Activated naive CD8-positive, alpha-beta T cell treated with anti-CD3 and anti-CD28 coated beads, Interleukin-2, amount 50 U/mL, for 16 hours (primary cell): ENCODE measurements around the gene CPED1.
"Not testable (repeated sequence)": the region's sequence is repeated elsewhere in the genome, so short reads cannot be mapped to it uniquely, and the experiment has no call there.

ENCODE experiments used
- DNase-seq: peaks from one replicate; pipeline ENCODE4 v3.0.0-alpha.2; 2020; ENCODE audit warnings: low read depth, low spot score

The CPED1 gene

DNA sequence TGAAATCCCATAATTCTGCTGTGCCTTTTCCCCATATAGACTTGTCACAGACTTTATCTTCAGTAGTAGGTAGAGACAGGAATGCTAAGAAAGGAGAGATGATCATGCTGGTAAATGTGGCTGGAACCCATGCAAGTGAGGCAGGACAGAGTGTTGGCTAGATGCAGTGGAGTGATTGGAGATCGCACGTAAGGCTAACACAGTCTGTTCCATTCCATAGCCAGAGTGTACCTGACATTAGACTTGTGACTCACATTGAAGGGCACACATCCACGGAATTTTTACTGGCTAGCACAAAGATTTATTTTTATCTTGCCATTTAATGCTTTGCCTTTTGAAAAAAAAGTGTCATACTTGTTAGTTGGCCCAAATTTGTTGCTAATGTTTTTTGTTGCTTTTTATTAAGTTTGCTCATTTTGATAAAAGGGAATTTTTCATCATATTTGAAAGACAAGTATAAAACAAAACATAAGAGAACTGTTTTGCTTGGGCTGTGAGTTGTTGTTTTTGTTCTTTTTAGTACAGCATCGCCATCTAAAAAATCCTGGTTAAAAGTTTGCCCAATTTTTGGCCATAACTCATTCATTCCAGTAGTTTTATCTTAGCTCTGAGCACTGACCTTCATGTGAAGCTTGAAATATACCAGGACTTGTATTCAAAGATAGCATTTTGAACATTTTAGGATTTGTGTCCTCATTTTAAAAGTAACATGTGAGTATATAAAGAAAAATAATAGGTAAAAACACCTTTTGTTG, 81.0 kb downstream of the CPED1 start:
- DNase-seq: no peak

DNA sequence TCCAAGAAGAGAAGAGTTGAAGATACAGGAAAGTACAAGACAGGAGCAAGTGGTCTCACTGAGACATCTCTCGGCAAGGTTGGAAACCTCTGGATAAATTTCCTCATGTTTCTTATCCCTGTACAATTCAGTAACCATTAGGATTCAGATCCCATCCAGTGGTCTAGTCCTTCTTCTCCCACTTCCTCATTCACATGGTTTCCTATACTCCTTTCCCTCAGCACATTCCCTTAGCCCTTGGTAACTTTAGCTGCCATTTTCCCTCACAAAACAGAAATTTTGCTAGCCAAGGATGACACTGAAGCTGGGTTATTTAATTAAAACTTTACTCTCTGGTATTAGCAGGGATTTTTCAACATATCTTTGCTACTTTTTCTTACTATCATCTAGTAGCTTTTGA, 82.6 kb downstream of the CPED1 start:
- DNase-seq: no peak

DNA sequence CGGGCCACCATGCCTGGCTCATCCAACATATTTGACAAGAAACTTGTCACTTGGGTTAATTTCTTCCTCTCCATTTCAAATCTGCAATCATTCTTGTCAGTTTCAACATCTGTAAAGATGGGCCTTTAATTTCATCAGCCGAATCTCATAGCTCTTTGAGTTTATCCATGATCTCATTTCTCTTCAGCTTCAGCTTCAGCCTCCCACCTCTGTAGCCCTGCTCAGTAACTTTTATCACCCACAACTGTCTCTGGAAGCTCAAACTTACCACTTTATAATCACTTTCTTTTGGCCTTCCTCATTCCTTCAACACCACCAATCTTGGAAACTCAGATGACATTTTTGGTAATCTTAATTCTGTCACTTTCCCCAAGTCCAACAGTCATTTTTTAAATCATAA, 83.2 kb downstream of the CPED1 start:
- DNase-seq: no peak

DNA sequence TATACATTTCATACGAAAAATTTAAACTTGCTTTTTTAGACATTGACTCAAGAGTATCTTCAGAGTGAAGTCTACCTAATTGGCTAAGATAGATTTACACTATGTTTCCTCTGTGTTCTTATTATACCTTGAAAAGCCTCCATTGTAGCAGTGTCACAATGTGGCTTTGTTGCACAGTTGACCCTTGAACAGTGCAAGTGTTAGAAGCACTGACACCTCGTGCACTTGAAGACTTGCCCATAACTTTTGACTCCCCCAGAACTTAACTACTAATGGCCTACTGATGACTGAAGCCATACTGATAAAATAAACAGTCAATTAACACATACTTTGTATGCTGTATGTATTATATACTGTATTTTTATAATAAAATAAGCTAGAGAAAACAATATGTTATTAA, 84.3 kb downstream of the CPED1 start:
- no peak for DNase-seq

DNA sequence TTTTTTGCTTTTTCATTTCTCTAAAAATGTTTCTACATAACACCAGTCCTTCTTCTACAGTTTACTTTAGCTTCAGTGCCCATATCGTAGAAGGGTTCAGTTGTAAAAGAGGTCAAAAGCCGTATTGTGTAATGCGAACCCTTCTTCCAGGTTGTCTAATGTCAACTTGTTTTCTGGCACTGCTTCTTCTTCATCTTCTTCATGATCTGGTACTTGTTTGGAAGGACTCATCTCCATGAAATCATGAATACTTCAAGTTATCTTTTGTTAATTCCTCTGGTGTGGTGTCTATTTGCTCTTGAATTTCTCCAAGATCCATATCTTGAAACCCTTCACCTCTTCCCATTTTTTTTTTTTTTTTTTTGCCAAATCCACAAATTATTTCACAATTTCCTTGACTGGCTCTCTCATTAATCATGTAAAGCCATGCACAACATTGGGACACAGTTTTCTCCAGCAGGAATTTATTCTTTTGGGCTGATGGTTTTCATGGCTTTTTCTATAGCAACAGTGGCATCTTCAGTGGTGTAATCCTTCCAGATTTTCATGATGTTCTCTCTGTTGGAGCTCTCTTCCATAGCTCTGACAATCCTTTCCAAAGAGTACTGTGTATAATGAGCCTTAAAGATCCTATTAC, 85.1 kb downstream of the CPED1 start:
- no peak for DNase-seq

DNA sequence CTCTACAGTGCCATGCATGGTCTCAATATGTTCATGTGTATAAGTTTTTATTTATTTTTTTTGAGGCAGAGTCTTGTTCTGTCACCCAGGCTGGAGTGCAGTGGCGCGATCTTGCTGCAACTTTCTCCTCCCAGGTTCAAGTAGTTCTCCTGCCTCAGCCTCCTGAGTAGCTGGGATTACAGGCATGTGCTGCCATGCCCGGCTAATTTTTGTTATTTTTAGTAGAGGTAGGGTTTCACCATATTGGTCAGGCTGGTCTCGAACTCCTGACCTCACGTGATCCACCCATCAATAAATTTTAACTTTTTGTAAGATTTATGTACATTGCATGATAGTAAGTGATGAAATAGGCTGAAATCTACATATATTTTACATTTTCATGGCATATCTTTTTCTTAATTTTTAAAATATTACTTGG, 86.9 kb downstream of the CPED1 start:
- DNase-seq: not testable (repeated sequence)

DNA sequence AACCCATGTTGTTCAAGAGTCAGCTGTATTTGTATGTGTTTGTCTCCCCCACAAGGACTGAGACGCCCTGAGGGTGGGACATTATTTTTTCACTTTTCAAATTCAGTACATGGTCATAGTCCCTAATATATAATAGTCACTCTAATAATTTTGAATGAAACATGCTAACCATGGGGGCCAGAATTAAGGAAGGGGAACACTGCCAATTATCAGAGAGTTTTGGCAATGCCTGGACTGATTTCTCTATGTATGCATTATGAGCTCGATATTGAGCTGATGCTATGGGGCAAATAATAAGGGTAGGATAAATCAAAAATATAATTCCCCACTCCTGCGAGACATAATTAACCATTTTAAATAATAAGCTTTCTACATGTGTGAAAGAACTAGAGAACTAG, 87.4 kb downstream of the CPED1 start:
- no peak for DNase-seq

DNA sequence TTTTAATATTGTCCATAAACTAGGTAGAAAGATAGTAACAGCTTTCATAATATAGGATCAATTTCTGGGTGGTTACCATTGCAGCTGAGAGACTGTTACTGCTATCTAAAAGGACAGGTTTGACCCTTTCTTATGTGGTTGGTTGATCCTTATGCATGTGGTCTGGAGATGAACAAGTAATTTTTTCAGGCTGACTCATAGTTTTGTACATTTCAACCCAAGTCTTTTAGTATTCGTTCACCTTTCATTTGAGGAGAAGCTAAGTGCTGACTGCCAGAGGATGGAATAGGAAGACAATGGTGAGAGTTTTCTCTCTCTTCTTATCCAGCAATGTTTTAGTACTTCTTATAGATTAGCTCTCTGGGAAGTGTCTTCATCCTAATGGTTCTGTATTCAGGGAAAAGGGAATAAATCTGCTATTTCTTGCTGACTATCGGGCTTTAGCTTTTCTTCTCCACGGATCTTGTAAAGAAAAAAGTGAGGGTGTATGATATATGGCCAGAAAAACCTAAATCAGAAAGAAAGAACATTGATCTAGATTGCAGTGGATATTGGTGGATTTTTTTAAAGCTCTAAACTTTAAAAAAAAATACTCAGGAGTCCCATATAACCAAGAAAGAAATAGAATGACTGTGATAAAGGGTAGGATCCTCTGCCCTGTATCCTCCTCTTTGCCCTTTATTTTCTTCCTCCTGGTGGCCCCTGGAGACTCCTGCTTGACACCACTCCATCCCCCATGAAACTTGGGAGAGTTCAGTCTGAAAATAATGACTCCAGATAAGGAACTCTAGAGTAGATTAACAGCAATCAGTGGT, 88.0 kb downstream of the CPED1 start:
- DNase-seq: no peak

DNA sequence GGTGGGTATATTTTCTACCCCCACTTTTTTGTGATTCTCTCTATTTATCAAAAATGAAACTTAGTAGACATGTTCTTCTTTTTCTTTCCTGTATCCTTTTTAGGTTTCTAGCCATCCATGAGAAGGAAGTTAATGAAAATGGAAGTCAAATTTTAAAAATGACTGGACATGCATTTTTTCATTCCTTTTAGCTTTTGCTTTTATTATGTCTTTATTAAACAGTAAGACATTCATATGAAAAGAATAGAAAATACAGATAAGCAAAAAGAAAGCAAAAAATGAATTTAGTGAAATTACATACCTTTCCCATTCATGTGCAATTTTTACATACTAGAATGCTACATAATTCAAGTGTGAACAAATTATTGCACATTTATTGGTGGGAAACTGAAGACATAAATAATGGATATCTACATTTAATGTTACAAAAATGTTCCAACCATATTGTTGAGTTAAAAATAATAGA, 88.7 kb downstream of the CPED1 start:
- DNase-seq: no peak

DNA sequence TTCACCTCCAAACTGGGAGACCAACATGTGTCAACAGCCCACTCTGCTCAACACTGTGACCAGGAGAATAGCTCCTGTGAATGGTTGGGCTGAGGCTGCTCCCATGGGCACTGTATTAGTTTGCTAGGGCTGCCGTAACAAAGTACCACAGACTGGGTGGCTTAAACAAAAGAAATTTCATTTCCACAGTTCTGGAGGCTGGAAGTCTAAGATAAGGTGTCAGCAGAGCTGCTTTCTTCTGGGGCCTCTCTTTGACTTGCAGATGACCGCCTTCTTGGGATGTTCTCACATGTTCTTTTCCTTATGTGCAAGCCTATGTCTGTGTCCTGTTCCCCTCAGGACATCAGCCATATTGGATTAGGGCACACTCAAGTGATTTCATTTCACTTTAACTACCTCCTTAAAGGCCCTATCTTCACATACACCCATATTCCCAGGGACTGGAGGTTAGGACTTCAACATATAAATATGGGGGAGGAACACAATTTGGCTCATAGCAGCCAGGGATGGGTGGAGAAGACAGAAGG, 90.3 kb downstream of the CPED1 start:
- DNase-seq: no peak

DNA sequence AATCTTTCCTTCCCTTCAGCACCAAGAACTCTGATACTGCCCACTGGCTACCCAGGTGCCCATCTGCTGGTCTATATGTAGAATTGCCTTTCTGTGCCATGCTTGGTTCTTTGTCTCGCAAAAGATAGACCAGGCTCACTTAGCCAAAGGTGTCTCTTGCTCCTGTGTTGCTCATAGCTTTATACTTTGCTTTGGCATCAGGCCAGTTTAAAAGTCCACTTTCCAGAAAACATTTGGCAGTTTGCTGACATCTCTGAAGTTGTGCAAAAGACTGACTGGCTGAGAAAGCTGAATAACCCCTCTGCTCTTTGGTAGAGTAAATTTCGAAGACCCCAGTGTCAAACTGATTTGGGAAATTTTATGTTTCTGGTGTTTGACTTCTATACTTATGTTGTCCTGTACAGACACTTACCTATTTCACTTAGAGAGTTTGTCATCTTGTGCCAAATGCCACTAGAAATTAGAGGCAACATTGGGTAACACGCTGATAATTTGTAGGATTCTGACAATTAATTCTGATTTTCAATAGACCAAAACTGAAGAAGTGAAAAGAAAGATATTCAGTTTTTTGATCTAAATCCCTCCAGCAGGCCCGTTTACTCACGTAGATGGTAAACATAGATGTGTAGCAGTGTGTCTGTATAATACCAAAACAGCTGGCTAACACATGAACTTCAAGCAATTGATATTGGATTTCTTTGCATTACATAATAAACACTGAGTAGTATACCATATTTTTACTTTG, 91.1 kb downstream of the CPED1 start:
- DNase-seq: no peak

DNA sequence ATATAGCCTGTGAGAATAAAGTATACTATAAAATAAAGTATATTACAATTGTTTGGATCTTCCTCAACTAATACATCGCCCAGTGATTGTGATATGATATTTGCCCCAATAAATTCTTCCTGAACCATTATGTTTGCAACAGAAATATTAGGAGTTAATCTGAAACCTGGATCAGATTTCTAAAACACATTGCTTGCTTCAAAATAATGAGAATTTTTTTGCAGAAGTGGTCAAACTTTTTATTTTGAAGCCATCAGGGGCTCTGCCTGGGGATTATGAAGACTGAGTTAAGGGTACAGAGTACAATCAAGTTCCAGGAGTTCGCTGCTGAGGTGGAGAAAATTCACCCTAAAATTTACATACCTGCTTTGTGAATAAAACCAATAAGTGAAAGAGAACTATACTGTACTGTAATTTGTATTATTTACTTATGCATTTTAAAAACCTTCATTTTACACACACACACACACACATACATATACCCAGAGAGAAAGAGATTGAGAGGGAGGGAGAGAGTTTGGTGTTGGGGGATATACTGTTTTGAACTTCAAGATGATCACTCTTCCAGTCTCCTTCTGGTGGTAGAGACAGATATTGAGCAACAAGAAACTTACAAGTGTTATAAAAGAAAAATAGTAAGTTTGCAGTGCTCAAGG, 91.9 kb downstream of the CPED1 start:
- DNase-seq: no peak

DNA sequence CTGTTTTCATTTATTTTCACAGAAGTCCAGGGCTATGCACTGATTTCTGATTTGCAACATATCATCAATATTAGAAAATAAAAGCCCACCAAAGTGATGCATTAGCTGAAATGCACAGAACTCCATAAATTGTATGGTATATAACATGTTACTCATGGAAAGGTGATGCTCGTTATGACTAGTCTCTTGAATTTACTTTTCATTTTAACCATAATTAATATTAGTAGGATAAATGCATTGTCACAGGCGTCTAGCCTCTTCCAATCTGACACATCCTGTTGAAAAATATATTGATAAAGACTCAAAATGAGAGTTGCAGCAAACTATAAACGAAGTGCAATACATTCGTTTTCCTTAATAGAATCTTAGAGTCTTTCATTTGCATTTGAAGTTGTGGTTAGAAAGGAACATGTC, 92.4 kb downstream of the CPED1 start:
- no peak for DNase-seq

DNA sequence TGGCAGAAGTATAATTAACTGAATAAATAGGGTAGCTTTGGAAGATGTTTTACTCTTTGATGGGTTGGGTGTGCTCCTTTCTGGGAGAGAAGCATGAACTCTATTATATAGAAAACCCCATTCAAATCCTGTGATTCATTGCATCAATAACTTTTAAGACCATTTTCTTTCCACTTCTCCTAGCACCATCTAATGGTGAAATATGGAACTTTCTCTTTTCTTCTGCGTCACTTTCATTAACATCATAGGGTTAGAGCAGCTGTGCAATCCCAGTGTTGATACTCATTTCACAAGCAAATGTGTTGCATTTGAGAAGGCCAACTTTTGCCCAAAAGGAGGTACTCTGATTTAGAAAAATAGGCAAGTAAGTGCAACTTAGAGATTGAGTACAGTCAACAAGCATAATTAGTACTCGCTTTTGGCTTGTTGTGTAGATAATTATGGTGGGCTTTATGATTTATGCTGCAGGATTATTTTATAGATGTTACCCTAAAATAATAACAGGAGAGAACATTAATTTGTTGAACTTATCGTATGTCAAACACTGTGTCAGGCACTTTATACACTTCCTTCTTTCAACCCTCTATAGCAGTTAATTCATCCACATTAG, 92.9 kb downstream of the CPED1 start:
- no peak for DNase-seq

DNA sequence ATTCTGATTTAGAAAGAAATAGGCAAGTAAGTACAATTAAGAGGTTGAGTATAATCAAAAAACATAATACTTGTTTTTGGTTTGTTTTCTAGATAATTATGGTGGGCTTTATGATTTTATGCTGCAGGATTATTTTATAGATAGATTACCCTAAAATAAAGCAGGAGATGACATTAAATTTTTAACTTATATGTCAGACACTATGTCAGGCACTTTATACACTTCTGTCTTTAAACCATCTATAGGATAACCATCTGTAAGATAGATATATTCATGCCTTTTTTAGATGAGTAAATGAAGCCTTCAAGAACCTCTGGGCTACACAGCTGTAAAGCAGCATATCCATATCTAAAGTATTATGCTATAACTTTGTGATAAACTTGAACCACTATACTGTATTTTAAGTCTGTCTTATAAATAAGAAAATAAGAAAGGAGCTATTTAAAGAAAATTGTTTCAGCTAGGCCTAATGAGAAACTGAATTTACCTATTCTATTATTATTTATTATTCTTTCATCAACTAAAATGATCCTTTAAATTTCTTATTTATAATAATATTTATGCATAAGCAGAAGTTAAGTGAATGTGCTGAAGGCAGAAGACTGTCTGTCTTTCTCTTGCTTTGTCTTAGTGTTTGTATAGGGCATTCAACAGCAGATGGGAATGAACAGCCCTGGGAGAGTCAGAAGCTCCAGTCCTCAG, 94.0 kb downstream of the CPED1 start:
- DNase-seq: no peak

DNA sequence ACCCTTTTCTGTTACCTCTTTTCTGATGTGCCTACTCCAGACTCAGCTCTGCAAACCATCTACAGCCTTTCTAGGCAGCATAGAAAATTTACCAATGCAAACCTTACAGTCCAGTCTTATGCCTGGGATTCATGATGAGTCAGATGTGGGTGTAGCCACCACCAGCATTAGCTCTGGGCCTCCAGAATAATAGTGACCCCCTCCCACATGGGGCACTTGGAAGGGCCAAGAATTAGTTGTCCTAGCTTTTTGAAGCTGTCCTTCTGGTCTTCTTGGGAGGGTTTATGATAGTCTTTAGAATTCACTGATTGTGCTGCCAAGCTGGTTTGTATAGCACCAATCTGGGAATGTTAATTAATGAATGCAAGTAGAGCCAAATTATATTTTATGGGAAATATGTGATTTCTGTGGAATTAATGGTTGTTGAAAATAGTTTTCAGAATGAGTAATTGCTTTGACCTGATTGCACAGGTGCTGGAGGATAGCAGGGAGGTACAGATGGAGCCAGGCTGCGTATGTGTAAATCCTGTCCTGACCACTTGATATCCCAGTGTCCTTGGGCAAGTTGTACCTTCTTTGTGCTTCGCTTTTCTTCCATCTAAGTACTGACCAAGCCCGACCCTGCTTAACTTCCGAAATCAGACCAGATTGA, 94.8 kb downstream of the CPED1 start:
- no peak for DNase-seq

DNA sequence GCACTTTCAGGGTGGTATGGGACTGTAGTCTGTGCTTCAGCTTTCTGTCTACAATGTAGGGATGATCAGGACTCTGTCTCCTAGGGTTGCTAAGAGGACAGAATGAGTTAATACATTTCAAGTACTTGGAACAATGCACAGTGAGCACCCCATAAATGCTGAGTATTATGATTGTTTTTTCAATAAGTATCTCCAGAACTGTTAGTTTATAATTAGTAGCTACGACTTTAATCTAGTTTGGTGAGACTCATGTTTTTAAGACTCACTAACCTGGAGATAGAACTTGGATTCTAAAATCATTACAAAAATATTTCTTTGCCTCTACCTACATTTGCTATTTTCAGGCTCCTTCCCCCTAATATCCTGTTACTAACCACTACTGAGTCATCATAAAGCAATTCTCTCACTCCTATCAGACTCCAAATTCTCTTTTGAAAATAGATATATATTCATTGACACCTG, 95.3 kb downstream of the CPED1 start:
- no peak for DNase-seq

DNA sequence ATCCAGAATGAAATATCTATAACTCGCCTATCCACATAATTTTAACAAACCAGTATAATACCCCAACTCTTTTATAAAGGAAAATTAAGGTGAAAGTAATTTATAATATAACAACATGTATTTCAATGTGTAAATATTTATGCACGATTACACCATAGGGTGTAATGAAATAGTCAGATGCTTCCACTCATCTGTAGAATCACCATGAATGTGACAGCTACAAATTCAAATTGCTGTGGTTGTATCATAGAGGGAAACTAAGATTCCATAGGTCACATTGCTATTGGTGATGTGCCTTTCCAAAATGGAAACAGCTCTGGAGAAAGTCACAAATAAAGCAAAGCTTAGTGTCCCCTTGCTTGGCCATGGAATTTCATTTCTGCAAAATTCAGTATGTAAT, 95.7 kb downstream of the CPED1 start:
- no peak for DNase-seq

DNA sequence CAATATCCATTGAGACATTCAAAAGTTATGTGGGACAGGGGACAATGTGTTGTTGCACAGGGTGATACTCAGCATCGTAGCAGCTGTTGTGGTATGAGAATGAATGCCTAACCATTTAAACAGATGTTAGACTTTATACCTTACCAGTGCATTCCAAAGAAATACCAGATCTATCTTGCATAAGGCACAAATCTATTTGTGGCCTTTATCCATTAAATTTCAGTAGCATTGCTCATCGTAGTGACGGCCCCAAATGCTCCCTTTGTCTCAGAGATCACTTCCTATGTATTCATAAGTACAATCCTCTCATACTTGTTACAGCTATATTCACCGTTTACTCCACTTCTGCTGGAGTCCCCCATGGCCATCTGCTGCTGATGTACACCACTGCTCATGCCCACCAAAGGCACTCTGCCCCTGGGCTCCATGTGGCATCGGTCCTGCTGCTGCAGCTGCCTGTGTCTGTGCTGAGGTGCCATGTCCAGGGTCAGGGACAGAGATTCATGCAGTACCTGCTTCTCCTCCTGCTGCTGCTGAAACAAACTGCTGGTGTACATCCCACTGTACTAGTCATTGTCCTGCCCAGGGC, 96.3 kb downstream of the CPED1 start:
- DNase-seq: no peak
